C4-2B (cell line): ENCODE results near the gene PER1.

ENCODE experiments used
- H3K27ac ChIP-seq: fragments of 450-650 bp; 2 replicates; pipeline ENCODE4 v1.5.1; 2017
- ZFX ChIP-seq: fragments of 450-650 bp; IDR thresholded peaks from 2 replicates; pipeline ENCODE4 v1.6.1; 2017
- TF ChIP-seq, protein P1 (sequence below): fragments of 450-650 bp; conservative IDR thresholded peaks from 2 replicates; pipeline ENCODE4 v1.5.1; 2017; ENCODE audit warnings: mild to moderate bottlenecking

Gene PER1

DNA sequence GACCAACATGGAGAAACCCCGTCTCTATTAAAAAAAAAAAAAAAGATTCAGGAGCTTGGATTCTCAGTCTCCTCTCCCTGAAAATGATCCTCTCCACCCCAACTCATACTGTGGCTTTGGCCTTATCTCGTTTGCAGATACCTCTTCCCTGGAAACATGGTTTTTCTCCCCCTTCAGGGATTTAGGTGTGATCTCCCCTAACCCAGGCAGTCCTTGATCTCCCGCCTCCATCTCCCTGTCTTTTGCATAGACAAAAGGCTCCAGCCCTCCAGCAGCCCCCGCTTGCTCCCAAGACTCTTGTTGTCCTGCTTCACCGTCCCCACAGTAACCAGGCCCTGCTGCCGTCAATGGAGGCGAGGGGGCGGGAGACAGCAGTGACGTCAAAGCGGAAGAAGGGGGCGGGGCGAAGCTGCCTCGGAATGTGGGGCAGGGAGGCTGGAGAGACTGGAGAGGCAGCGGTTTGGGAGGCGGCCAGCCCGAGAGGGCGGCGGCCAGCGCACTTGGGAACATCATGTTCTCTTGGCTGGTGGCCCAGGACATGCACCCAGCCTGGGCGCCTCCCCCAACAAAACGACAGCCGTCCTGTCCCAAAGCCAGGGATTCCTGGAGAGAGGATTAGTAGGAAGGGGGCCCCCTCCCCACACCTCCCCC lies 1.9 kb upstream of the PER1 start:
- no peak for TF ChIP-seq ZFX
- TF ChIP-seq, protein P1, sequence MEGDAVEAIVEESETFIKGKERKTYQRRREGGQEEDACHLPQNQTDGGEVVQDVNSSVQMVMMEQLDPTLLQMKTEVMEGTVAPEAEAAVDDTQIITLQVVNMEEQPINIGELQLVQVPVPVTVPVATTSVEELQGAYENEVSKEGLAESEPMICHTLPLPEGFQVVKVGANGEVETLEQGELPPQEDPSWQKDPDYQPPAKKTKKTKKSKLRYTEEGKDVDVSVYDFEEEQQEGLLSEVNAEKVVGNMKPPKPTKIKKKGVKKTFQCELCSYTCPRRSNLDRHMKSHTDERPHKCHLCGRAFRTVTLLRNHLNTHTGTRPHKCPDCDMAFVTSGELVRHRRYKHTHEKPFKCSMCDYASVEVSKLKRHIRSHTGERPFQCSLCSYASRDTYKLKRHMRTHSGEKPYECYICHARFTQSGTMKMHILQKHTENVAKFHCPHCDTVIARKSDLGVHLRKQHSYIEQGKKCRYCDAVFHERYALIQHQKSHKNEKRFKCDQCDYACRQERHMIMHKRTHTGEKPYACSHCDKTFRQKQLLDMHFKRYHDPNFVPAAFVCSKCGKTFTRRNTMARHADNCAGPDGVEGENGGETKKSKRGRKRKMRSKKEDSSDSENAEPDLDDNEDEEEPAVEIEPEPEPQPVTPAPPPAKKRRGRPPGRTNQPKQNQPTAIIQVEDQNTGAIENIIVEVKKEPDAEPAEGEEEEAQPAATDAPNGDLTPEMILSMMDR, result no peak
- peak overlapping the region; percentile 76 for H3K27ac ChIP-seq

DNA sequence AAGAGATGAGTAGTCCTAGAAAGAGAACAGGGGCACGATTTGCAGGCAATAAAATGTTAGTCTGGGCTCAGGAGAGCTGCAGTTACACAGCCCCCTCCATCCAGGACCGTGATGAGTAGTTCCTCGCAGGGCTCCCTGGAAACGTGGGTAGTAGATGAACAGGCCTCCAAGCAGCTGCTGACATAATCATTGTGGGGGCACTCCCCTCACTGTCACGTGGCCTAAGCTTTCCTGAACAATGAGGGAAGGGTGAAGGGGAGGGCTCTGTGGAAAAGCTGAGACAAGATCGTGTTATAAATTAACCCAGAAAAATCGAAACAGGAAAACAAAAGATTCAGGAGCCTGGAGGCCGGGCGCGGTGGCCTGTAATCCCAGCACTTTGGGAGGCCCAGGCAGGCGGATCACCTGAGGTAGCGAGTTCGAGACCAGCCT lies 1.3 kb upstream of the PER1 start:
- H3K27ac ChIP-seq, result peak overlapping the region; percentile 76
- TF ChIP-seq ZFX, result no peak
- TF ChIP-seq, protein P1, result no peak

DNA sequence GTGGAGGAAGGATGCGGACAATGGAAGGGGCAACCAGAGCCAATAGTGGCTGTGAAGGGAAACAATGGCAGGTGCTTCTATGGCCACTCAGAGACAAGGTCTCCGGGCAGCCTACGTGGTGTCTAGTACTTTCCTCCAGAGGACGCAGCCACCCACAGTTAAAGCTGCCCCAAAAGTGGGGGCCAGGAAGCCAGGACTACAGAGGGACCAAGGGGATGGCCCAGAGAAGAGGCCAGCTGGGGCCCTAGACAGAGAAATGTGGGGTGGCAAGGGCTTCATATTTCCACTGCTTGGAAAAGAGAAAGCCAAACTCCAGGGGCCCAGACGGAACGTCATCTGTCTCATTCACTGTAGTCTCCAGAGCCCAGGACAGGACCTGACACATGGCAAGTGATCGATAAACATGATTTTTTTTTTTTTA lies 837 bp upstream of the PER1 start:
- TF ChIP-seq, protein P1, result no peak
- no peak for TF ChIP-seq ZFX
- peak overlapping the region; percentile 76 for H3K27ac ChIP-seq

DNA sequence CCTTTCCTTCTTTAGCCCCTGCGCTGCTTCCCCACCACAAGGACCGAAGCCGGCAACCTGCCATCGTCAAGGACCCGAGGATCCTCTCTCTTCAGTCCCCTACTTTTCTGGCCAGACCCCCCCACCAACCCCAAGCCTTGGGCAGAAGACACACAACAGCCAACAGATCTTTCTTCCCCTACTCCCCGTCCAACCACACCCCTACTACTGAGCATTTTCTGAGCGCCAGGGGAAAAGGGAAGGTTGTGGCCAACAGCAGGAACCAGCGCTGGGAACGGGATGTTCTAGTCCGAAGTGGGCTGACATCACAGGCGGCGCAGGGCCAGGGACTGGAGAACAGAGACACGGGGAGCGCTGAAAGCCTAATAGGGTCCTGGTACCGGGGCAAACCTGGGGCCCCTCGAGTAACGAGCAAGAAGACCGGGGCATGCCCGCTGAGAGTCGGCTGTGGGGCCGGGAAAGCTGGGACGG lies 528 bp downstream of the PER1 start:
- TF ChIP-seq, protein P1, result no peak
- TF ChIP-seq ZFX, result no peak
- H3K27ac ChIP-seq, result peak overlapping the region; percentile 76

DNA sequence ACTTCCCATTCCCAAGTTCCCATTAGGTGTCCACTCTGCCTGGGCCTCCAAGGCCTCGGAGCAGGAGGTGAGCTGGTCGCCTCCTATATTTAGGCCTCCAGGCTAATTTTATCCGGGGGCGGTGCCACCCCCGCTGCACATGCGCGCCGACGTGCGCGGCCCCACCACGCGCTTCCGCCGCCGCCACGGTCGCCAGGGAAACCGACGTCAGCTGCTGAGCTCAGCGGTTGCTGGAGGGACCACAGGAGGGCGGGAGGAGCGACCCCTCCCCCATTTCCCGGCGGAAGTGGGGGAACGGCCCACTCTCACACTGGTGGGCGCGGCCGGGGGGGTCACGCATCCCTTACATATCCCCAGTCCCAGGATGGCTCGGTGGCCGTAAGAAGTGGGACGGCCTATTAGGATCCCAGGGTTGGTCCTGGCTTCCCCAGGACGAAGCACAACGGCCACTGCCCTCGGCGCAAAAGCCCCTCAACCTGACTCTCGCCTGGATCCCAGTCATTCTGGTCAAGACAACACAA lies 1.0 kb downstream of the PER1 start:
- H3K27ac ChIP-seq, result peak overlapping the region; percentile 76
- TF ChIP-seq, protein P1, result no peak
- no peak for TF ChIP-seq ZFX

DNA sequence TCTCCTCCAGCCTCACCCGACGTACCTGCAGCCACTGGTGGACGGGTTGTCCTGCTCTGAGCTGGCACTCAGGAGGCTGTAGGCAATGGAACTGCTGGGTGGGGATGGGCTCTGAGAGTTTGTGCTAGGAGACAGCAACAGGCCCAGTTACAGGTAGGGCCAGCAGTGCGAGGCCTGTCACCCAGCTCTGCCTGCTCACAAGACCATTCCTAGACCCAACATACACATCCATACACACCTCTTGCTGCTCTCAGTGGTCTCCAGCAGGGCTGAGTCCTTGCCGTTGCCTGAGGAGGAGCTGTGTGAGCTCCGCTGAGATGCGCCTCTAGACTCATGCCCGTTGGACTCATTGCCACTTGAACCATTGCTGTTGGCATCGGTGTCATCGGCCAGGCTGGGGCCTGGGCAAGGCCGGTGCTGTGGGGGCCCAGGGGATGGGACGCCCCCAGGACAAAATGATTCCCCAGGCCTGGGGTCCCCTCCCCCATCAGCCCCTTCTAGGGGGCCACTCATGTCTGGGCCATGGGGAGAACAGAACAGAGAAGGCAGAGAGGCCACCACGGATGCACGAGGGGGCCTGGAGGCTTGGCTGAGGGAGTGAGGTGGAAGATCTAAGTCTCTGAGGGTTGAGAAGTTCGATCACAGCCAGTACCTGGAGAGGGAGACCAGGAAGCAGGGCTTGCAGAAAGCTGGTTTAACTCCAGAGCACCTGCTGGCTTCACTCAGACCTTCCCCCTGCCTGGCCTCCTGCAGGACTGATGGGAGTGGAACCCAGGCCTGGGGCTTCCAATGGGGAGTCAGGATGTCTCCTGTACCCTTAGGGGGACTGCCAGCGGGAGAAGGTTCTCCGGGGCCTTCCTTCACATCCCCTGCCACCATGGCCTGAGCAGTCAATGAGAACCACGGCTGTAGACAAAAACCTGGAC lies 1.7 kb downstream of the PER1 start:
- peak overlapping the region; percentile 76 for H3K27ac ChIP-seq
- TF ChIP-seq, protein P1, result no peak
- no peak for TF ChIP-seq ZFX
